ENCODE results near the gene PIEZO2.

- no peak for TF ChIP-seq CTCF (optimal IDR thresholded peaks at IDR 0.05 in 1 of 3, IDR thresholded peaks at IDR 0.05 in 1 of 3, conservative IDR thresholded peaks at IDR 0.05 in 1 of 3; ENCODE audit: extremely low read depth in 1 of 3, insufficient read depth in 2 of 3, low read length in 3 of 3)
- TF ChIP-seq EZH2 (IDR thresholded peaks at IDR 0.05; ENCODE audit: low read length), result no peak
Measured at GRCh38 chr18:11020877-11021414, 128.4 kb downstream of the PIEZO2 start.

Data from keratinocyte (primary cell).